ENCODE measurements around the gene CYP2R1.

- TF ChIP-seq EZH2 (IDR thresholded peaks at IDR 0.05; ENCODE audit: borderline replicate concordance, low read length), result no peak
- TF ChIP-seq, protein P1, sequence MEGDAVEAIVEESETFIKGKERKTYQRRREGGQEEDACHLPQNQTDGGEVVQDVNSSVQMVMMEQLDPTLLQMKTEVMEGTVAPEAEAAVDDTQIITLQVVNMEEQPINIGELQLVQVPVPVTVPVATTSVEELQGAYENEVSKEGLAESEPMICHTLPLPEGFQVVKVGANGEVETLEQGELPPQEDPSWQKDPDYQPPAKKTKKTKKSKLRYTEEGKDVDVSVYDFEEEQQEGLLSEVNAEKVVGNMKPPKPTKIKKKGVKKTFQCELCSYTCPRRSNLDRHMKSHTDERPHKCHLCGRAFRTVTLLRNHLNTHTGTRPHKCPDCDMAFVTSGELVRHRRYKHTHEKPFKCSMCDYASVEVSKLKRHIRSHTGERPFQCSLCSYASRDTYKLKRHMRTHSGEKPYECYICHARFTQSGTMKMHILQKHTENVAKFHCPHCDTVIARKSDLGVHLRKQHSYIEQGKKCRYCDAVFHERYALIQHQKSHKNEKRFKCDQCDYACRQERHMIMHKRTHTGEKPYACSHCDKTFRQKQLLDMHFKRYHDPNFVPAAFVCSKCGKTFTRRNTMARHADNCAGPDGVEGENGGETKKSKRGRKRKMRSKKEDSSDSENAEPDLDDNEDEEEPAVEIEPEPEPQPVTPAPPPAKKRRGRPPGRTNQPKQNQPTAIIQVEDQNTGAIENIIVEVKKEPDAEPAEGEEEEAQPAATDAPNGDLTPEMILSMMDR (IDR thresholded peaks at IDR 0.05; ENCODE audit: low read length), result no peak
Observed at GRCh38 chr11:14861680-14862079, 30.4 kb downstream of the CYP2R1 start.
